ENCODE results near the gene LGALS7. TPM values are rescaled to one million over a fixed set of nuclear protein-coding genes. Genes with fewer than 3 reads are reported as not detected.

LGALS7 gene
- total and polyA plus RNA-seq, 2 of the 13 experiments (the other 11 are each of a cell fraction or from before 2014, with no cell fraction given): 0.73 TPM; not detected in 1

- Histone ChIP-seq H3K4me2 (ENCODE audit: low read depth, low read length) (no peak overlapping the region), H3K79me2 (ENCODE audit: insufficient read depth, low read length) (no peaks in the 10 kb centered on the region), H4K20me1 (ENCODE audit: insufficient read depth, low read length) (no peaks in the 10 kb centered on the region), H2AFZ (ENCODE audit: low read length) (no peak overlapping the region), H3K9me3 (ENCODE audit: low read length) (no peaks in the 10 kb centered on the region), H3K4me1 (ENCODE audit: insufficient read depth, low read length) (peaks cover 41% of the 10 kb centered on the region), H3K27me3 (ENCODE audit: control insufficient read depth in 1 of 2, insufficient read depth in 2 of 2, low read length in 2 of 2) (no peaks in the 10 kb centered on the region), H3K9ac (ENCODE audit: insufficient read depth, low read depth, low read length) (no peak overlapping the region), H3K27ac (ENCODE audit: extremely low read length, insufficient read depth, low read length) (no peak overlapping the region), H3K36me3 (replicated peaks in 1 of 2; ENCODE audit: control insufficient read depth in 1 of 2, insufficient read depth in 2 of 2, low read length in 2 of 2) (peaks cover 11 to 27% of the 10 kb centered on the region in 2 experiments; a peak in 4 of 5 replicates), H3K4me3 (replicated peaks in 1 of 3; ENCODE audit: insufficient read depth in 1 of 3, low read depth in 2 of 3, low read length in 3 of 3) (no peak overlapping the region)
- ATAC-seq (no peak), DNase-seq (ENCODE audit: low spot score) (no peak), FAIRE-seq (no peak)
- POLR2A ChIA-PET: no interaction called here
- WGBS (ENCODE audit: low lambda C conversion rate): 90% methylated on average over 5 of the region's 15 CpGs
- intact Hi-C loops (cut with micrococcal nuclease; ENCODE audit: unreplicated experiment): no loop called here
- in situ Hi-C loops (cut with HindIII; ENCODE audit: extremely low pct_ligation_motif_present, low pct_unique_long_range_greater_than_20kb): no loop called here
- TF ChIP-seq CCAR2 (optimal IDR thresholded peaks at IDR 0.05; ENCODE audit: low read depth, low read length) (no peak), AGO2 (optimal IDR thresholded peaks at IDR 0.05; ENCODE audit: low read depth, low read length) (peak; percentile 45), CREB1 (IDR thresholded peaks at IDR 0.05) (peak; percentile 35; the same call in 1 of the 2 replicates), CREB1 (CRISPR knock-in tag; IDR thresholded peaks at IDR 0.05) (no peak), POLR2A (IDR thresholded peaks at IDR 0.05; ENCODE audit: insufficient read depth in 1 of 2, low read depth in 2 of 2, low read length in 2 of 2) (no peak), KMT2A (CRISPR knock-in tag; IDR thresholded peaks at IDR 0.05) (no peak), XRCC5 (optimal IDR thresholded peaks at IDR 0.05; ENCODE audit: low read length) (no peak), SP5 (CRISPR knock-in tag; IDR thresholded peaks at IDR 0.05; ENCODE audit: borderline replicate concordance, low read depth) (no peak), ZSCAN12 (CRISPR knock-in tag; IDR thresholded peaks at IDR 0.05) (no peak), ZNF687 (CRISPR knock-in tag; IDR thresholded peaks at IDR 0.05) (0 out of 2 replicates have a peak, but pooled peaks have one; percentile 3)
- CTCF ChIA-PET (ENCODE audit: low intra/inter-chr PET ratio, low total read pairs): no interaction called here
- no TSS peak for BruUV-seq (replicated peaks)
Measured at GRCh38 chr19:38817081-38817480, 43.8 kb upstream of the LGALS7 start.

All from HepG2 (cell line).